ENCODE measurements around the gene MRPL39.

The MRPL39 gene

GRCh38 chr21:25619198-25619597 is 11.9 kb upstream of the MRPL39 start:
- no peak overlapping the region for H3K4me3 ChIP-seq (ENCODE audit: severe bottlenecking)
- H3K9me3 ChIP-seq (ENCODE audit: severe bottlenecking), result no peaks in the 10 kb centered on the region
- ATAC-seq (ENCODE audit: low read depth) (no peak), DNase-seq (ENCODE audit: low spot score) (no peak)
- no peak overlapping the region for H3K27ac ChIP-seq (ENCODE audit: poor library complexity, severe bottlenecking)
- no peaks in the 10 kb centered on the region for H3K36me3 ChIP-seq (ENCODE audit: low read depth)
- TF ChIP-seq CTCF (IDR thresholded peaks at IDR 0.05; ENCODE audit: poor library complexity, severe bottlenecking), result no peak
- no peaks in the 10 kb centered on the region for H3K27me3 ChIP-seq (ENCODE audit: insufficient read depth, poor library complexity, severe bottlenecking)
- H3K4me1 ChIP-seq (ENCODE audit: insufficient read depth, poor library complexity, severe bottlenecking), result no peaks in the 10 kb centered on the region

GRCh38 chr21:25615880-25616279 is 8.6 kb upstream of the MRPL39 start:
- no peak overlapping the region for H3K27ac ChIP-seq (ENCODE audit: poor library complexity, severe bottlenecking)
- DNase-seq (ENCODE audit: low spot score), result no peak
- H3K9me3 ChIP-seq (ENCODE audit: severe bottlenecking), result no peaks in the 10 kb centered on the region
- no peak for ATAC-seq (ENCODE audit: low read depth)
- TF ChIP-seq CTCF (IDR thresholded peaks at IDR 0.05; ENCODE audit: poor library complexity, severe bottlenecking), result no peak
- H3K27me3 ChIP-seq (ENCODE audit: insufficient read depth, poor library complexity, severe bottlenecking), result no peaks in the 10 kb centered on the region
- H3K36me3 ChIP-seq (ENCODE audit: low read depth), result no peaks in the 10 kb centered on the region
- no peak overlapping the region for H3K4me3 ChIP-seq (ENCODE audit: severe bottlenecking)
- H3K4me1 ChIP-seq (ENCODE audit: insufficient read depth, poor library complexity, severe bottlenecking), result no peaks in the 10 kb centered on the region

GRCh38 chr21:25614441-25614840 is 7.2 kb upstream of the MRPL39 start:
- ATAC-seq (ENCODE audit: low read depth), result no peak
- Histone ChIP-seq H3K4me3 (ENCODE audit: severe bottlenecking) (no peak overlapping the region), H3K9me3 (ENCODE audit: severe bottlenecking) (no peaks in the 10 kb centered on the region), H3K36me3 (ENCODE audit: low read depth) (no peaks in the 10 kb centered on the region), H3K27me3 (ENCODE audit: insufficient read depth, poor library complexity, severe bottlenecking) (no peaks in the 10 kb centered on the region), H3K4me1 (ENCODE audit: insufficient read depth, poor library complexity, severe bottlenecking) (no peaks in the 10 kb centered on the region), H3K27ac (ENCODE audit: poor library complexity, severe bottlenecking) (no peak overlapping the region)
- no peak for DNase-seq (ENCODE audit: low spot score)
- TF ChIP-seq CTCF (IDR thresholded peaks at IDR 0.05; ENCODE audit: poor library complexity, severe bottlenecking), result no peak

- peak overlapping the region; percentile 96 for H3K4me3 ChIP-seq (ENCODE audit: severe bottlenecking)
- no peak overlapping the region for H3K27ac ChIP-seq (ENCODE audit: poor library complexity, severe bottlenecking)
- no peaks in the 10 kb centered on the region for H3K27me3 ChIP-seq (ENCODE audit: insufficient read depth, poor library complexity, severe bottlenecking)
- peaks cover 5% of the 10 kb centered on the region for H3K4me1 ChIP-seq (ENCODE audit: insufficient read depth, poor library complexity, severe bottlenecking)
- ATAC-seq (ENCODE audit: low read depth) (peak; percentile 83), DNase-seq (ENCODE audit: low spot score) (peak; percentile 62)
- TF ChIP-seq CTCF (IDR thresholded peaks at IDR 0.05; ENCODE audit: poor library complexity, severe bottlenecking), result peak; percentile 82
- H3K9me3 ChIP-seq (ENCODE audit: severe bottlenecking), result no peaks in the 10 kb centered on the region
- peaks cover 33% of the 10 kb centered on the region for H3K36me3 ChIP-seq (ENCODE audit: low read depth)
These were observed 910 bp upstream of the MRPL39 start for GRCh38 chr21:25608044-25608737.

- Histone ChIP-seq H3K9me3 (ENCODE audit: severe bottlenecking) (no peaks in the 10 kb centered on the region), H3K4me1 (ENCODE audit: insufficient read depth, poor library complexity, severe bottlenecking) (no peaks in the 10 kb centered on the region), H3K4me3 (ENCODE audit: severe bottlenecking) (no peak overlapping the region), H3K27me3 (ENCODE audit: insufficient read depth, poor library complexity, severe bottlenecking) (no peaks in the 10 kb centered on the region), H3K36me3 (ENCODE audit: low read depth) (peaks cover 81% of the 10 kb centered on the region), H3K27ac (ENCODE audit: poor library complexity, severe bottlenecking) (no peak overlapping the region)
- TF ChIP-seq CTCF (IDR thresholded peaks at IDR 0.05; ENCODE audit: poor library complexity, severe bottlenecking), result no peak
- ATAC-seq (ENCODE audit: low read depth) (no peak), DNase-seq (ENCODE audit: low spot score) (no peak)
These were observed 17.4 kb downstream of the MRPL39 start for GRCh38 chr21:25589887-25590286.

Data from RWPE2 (cell line).